H9 (cell line): ENCODE measurements around the gene ADAMTSL2. TPM values are rescaled to one million over a fixed set of nuclear protein-coding genes. Genes with fewer than 3 reads are reported as not detected.
A peak's percentile ranks its signal among the peaks of the same experiment; 100 is the strongest.

Experiments
- DNase-seq: peaks from one replicate; pipeline ENCODE4 v3.0.0-alpha.2; 2017
- H2AFZ ChIP-seq: one replicate; pipeline ENCODE4 v1.6.1; 2013; ENCODE audit warnings: mild to moderate bottlenecking, low read length, control low read depth, moderate library complexity
- H2AK5ac ChIP-seq: 2 replicates; pipeline ENCODE4 v1.6.1; 2013; ENCODE audit warnings: low read length, control low read depth, mixed read lengths; ENCODE audit not compliant: insufficient read length
- H2BK120ac ChIP-seq: one replicate; pipeline ENCODE4 v1.6.1; 2013; ENCODE audit warnings: low read depth, mild to moderate bottlenecking, low read length, control low read depth, inconsistent platforms; ENCODE audit not compliant: poor library complexity, severe bottlenecking
- H2BK12ac ChIP-seq: 2 replicates; pipeline ENCODE4 v1.6.1; 2013; ENCODE audit warnings: low read length, control low read depth, mixed read lengths, low read depth; ENCODE audit not compliant: insufficient read length
- H2BK15ac ChIP-seq: 2 replicates; pipeline ENCODE4 v1.6.1; 2013; ENCODE audit warnings: low read depth, low read length, control low read depth
- H2BK20ac ChIP-seq: one replicate; pipeline ENCODE4 v1.6.1; 2013; ENCODE audit warnings: low read depth, mild to moderate bottlenecking, low read length, control low read depth, inconsistent platforms; ENCODE audit not compliant: poor library complexity, severe bottlenecking
- H2BK5ac ChIP-seq: 2 replicates; pipeline ENCODE4 v1.6.1; 2013; ENCODE audit warnings: low read length, control low read depth, mixed read lengths; ENCODE audit not compliant: insufficient read length
- H3K14ac ChIP-seq: 2 replicates; pipeline ENCODE4 v1.6.1; 2013; ENCODE audit warnings: low read length, control low read depth; ENCODE audit not compliant: insufficient read depth
- H3K18ac ChIP-seq: 2 replicates; pipeline ENCODE4 v1.6.1; 2013; ENCODE audit warnings: low read depth, mild to moderate bottlenecking, mixed read lengths, low read length, control low read depth; ENCODE audit not compliant: insufficient read length
- H3K23ac ChIP-seq: 2 replicates; pipeline ENCODE4 v1.6.1; 2013; ENCODE audit warnings: low read length, control low read depth, mixed read lengths, low read depth; ENCODE audit not compliant: insufficient read length
- H3K23me2 ChIP-seq: 2 replicates; pipeline ENCODE4 v1.6.1; 2013; ENCODE audit warnings: low read depth, mild to moderate bottlenecking, mixed read lengths, low read length, control low read depth; ENCODE audit not compliant: insufficient read length, poor library complexity, severe bottlenecking
- H3K27ac ChIP-seq: 2 replicates; pipeline ENCODE4 v1.5.1; 2013; ENCODE audit warnings: low read length, control low read depth, mixed read lengths, low read depth; ENCODE audit not compliant: insufficient read length
- H3K27me3 ChIP-seq: 2 replicates; pipeline ENCODE4 v1.6.1; 2013; ENCODE audit warnings: low read length, control low read depth, inconsistent platforms; ENCODE audit not compliant: insufficient read depth
- H3K4ac ChIP-seq: 2 replicates; pipeline ENCODE4 v1.6.1; 2013; ENCODE audit warnings: low read depth, mild to moderate bottlenecking, control low read depth, inconsistent platforms, low read length, moderate library complexity
- H3K4me1 ChIP-seq: 2 replicates; pipeline ENCODE4 v1.6.1; 2013; ENCODE audit warnings: low read length, control low read depth, inconsistent platforms; ENCODE audit not compliant: insufficient read depth
- H3K4me2 ChIP-seq: 2 replicates; pipeline ENCODE4 v1.6.1; 2013; ENCODE audit warnings: low read length, control low read depth, mixed read lengths; ENCODE audit not compliant: insufficient read length, insufficient read depth
- H3K56ac ChIP-seq: 2 replicates; pipeline ENCODE4 v1.6.1; 2013; ENCODE audit warnings: low read depth, mild to moderate bottlenecking, mixed read lengths, low read length, control low read depth; ENCODE audit not compliant: insufficient read length
- H3K79me1 ChIP-seq: 2 replicates; pipeline ENCODE4 v1.6.1; 2013; ENCODE audit warnings: low read depth, mild to moderate bottlenecking, moderate library complexity, low read length, control low read depth, inconsistent platforms; ENCODE audit not compliant: insufficient read depth, poor library complexity, severe bottlenecking
- H3K79me2 ChIP-seq: 2 replicates; pipeline ENCODE4 v1.6.1; 2013; ENCODE audit warnings: low read length, control low read depth, inconsistent platforms; ENCODE audit not compliant: insufficient read depth
- H3K9ac ChIP-seq: 2 replicates; pipeline ENCODE4 v1.6.1; 2013; ENCODE audit warnings: low read length, control low read depth, mixed read lengths; ENCODE audit not compliant: insufficient read length; ENCODE audit errors: extremely low read depth
- H3K9me3 ChIP-seq: one replicate; pipeline ENCODE4 v1.6.1; 2013; ENCODE audit warnings: low read depth, low read length, inconsistent platforms; ENCODE audit not compliant: control insufficient read depth
- H3T11ph ChIP-seq: one replicate; pipeline ENCODE4 v1.6.1; 2013; ENCODE audit warnings: mild to moderate bottlenecking, low read length, control low read depth, inconsistent platforms
- H4K20me1 ChIP-seq: one replicate; pipeline ENCODE4 v1.6.1; 2013; ENCODE audit not compliant: control insufficient read depth, insufficient read length, insufficient read depth
- H4K5ac ChIP-seq: 2 replicates; pipeline ENCODE4 v1.6.1; 2013; ENCODE audit warnings: low read depth, mild to moderate bottlenecking, mixed read lengths, low read length, control low read depth; ENCODE audit not compliant: insufficient read length
- H4K8ac ChIP-seq: replicated peaks from 2 replicates; pipeline ENCODE4 v1.6.1; 2013; ENCODE audit warnings: low read length, control low read depth, mixed read lengths, low read depth; ENCODE audit not compliant: insufficient read length
- H4K91ac ChIP-seq: 2 replicates; pipeline ENCODE4 v1.6.1; 2013; ENCODE audit warnings: low read depth, mild to moderate bottlenecking, moderate library complexity, mixed read lengths, low read length, control low read depth; ENCODE audit not compliant: insufficient read length
- H3K27ac Mint-ChIP-seq, 3 experiments: 2 replicates in 2 of 3; 3 replicates in 1 of 3; pipeline ENCODE4 v1.8.0; 2020 to 2021; ENCODE audit warnings: mixed read lengths in 3 of 3, mild to moderate bottlenecking in 1 of 3, moderate library complexity in 1 of 3
- H3K27me3 Mint-ChIP-seq: 2 replicates; pipeline ENCODE4 v1.8.0; 2021; ENCODE audit warnings: low read depth, mild to moderate bottlenecking, moderate library complexity, mixed read lengths
- H3K36me3 Mint-ChIP-seq, 3 experiments: 2 replicates in 2 of 3; 3 replicates in 1 of 3; pipeline ENCODE4 v1.8.0; 2020 to 2021; ENCODE audit warnings: low read depth in 3 of 3, mixed read lengths in 3 of 3; ENCODE audit not compliant: insufficient read depth in 1 of 3
- H3K4me1 Mint-ChIP-seq, 2 experiments: 2 replicates each; pipeline ENCODE4 v1.8.0; 2020; ENCODE audit warnings: mixed read lengths in 2 of 2
- H3K4me3 Mint-ChIP-seq, 2 experiments: 2 replicates in 1 of 2; 3 replicates in 1 of 2; pipeline ENCODE4 v1.8.0; 2020 to 2021; ENCODE audit warnings: mild to moderate bottlenecking in 2 of 2, mixed read lengths in 2 of 2, moderate library complexity in 1 of 2
- H3K9me3 Mint-ChIP-seq, 2 experiments: 2 replicates in 1 of 2; 3 replicates in 1 of 2; pipeline ENCODE4 v1.8.0; 2020; ENCODE audit warnings: mild to moderate bottlenecking in 2 of 2, mixed read lengths in 2 of 2, moderate library complexity in 1 of 2
- CTCF ChIP-seq: fragments of 200-600 bp; sonication (generic); conservative IDR thresholded peaks from 3 replicates; pipeline ENCODE4 v1.8.0; 2021; ENCODE audit warnings: antibody characterized with exemption, mild to moderate bottlenecking
- WGBS: extraction: QIAGEN DNeasy Blood & Tissue Kit; methylation state at CpG from one replicate; pipeline ENCODE4 v1.1.7; 2013; ENCODE audit warnings: missing lambda C conversion rate, low lambda C conversion rate, mixed read lengths; ENCODE audit not compliant: insufficient read length; ENCODE audit errors: extremely low coverage; 5-methylcytosine and 5-hydroxymethylcytosine counted together
- total RNA-seq: library from RNA; stranded (reverse); gene quantifications from 2 replicates; pipeline ENCODE4 v1.2.1, GENCODE V29; 2021

The ADAMTSL2 gene
- total RNA-seq, 1 experiment from 2014 or later, result 0.61 TPM

DNA sequence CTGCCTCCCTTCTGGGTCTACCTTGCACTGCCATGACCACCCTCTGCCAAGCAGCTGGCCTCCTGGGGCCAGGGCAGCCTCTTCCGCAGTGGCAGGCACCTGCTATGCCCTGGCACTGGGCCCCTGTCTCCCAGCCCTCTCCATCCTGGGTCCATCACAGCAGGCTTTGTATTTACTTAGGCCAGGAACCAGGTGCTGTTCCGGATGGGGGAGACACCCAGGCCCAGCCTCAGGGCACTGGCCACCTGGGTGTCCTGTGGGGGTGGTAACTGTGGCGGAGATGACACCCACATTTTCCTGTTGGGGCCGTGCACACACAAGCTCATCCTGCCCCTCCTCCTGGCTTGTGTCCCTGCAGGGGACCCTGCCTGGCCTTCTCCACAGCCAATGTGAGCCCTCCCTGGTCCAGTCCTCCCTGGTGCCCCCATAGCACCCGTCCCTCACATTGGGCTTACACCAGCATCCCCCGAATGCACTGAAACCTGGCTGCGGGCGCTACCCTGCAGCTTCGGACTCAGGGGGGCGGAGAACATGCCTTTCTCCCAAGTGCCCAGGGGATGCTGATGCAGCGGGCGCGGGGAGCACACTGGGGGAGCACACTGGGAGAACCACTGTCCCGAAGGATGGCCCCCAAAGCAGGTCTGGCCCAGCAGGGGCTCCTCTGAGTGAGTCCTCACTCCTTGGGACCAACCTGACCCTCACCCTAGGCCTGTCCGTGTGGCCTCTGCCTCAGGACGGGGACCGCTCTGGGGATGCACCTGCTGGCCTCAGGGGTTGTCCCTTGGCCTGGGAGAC lies 56.8 kb downstream of the ADAMTSL2 start:
- no peak overlapping the region for H3K4me3 Mint-ChIP-seq
- no peaks in the 10 kb centered on the region for H3K23me2 ChIP-seq

More for the DNA sequence above, 56.8 kb downstream of the ADAMTSL2 start:
- H4K20me1 ChIP-seq, result no peaks in the 10 kb centered on the region
- Mint-ChIP-seq H3K4me1 (peaks cover 0 to 2% of the 10 kb centered on the region in 2 experiments; a peak in 1 of 4 replicates), H3K36me3 (peaks cover 0 to 2% (median 2%) of the 10 kb centered on the region in 3 experiments; a peak in 3 of 7 replicates), H3K27me3 (peaks cover 11% of the 10 kb centered on the region), H3K9me3 (peaks cover 5 to 10% of the 10 kb centered on the region in 2 experiments), H3K27ac (peak overlapping the region in 1 of 3 experiments; percentile 59; a peak in 1 of 7 replicates)
- no peaks in the 10 kb centered on the region for H3K27me3 ChIP-seq
- WGBS, result no CpG with 5 or more reads among the region's 17 CpGs
- no peak overlapping the region for H3K23ac ChIP-seq
- no peaks in the 10 kb centered on the region for H3K79me2 ChIP-seq
- TF ChIP-seq CTCF, result no peak
- H3K18ac ChIP-seq, result no peak overlapping the region
- H2BK15ac ChIP-seq, result no peak overlapping the region
- no peaks in the 10 kb centered on the region for H3K79me1 ChIP-seq
- no peak overlapping the region for H3K9ac ChIP-seq
- H3K4me1 ChIP-seq, result no peaks in the 10 kb centered on the region
- H4K91ac ChIP-seq, result no peak overlapping the region
- H2BK120ac ChIP-seq, result no peak overlapping the region
- H2BK12ac ChIP-seq, result no peak overlapping the region
- H3K4me2 ChIP-seq, result no peak overlapping the region
- no peak overlapping the region for H3K4ac ChIP-seq
- H3K56ac ChIP-seq, result no peak overlapping the region
- no peak overlapping the region for H4K8ac ChIP-seq
- no peak overlapping the region for H2AFZ ChIP-seq
- H4K5ac ChIP-seq, result no peak overlapping the region
- H3T11ph ChIP-seq, result no peak overlapping the region
- no peak for DNase-seq
- H2BK5ac ChIP-seq, result no peak overlapping the region
- no peak overlapping the region for H2BK20ac ChIP-seq
- H2AK5ac ChIP-seq, result no peak overlapping the region
- no peak overlapping the region for H3K14ac ChIP-seq
- H3K27ac ChIP-seq, result no peak overlapping the region
- no peaks in the 10 kb centered on the region for H3K9me3 ChIP-seq
